ENCODE measurements around the gene ARID1A. TPM values are rescaled to one million over a fixed set of nuclear protein-coding genes. Genes with fewer than 3 reads are reported as not detected.
"Not testable (repeated sequence)": the region's sequence is repeated elsewhere in the genome, so short reads cannot be mapped to it uniquely, and the experiment has no call there.

Gene ARID1A
- total RNA-seq, 4 donors from 2014 or later = 16.7 to 119 (median 41.2) TPM

- DNase-seq = no peak
- H3K27ac ChIP-seq = no peak overlapping the region
- intact Hi-C loops (cut with DNase I; ENCODE audit: low total_unique reads) = no loop called here
- no peaks in the 10 kb centered on the region for H3K27me3 ChIP-seq
- no peaks in the 10 kb centered on the region for H3K9me3 ChIP-seq
- peaks cover 0 to 4% of the 10 kb centered on the region in 2 donors for H3K4me1 ChIP-seq
- no peak overlapping the region for H3K4me3 ChIP-seq
- H3K36me3 ChIP-seq = no peaks in the 10 kb centered on the region
- TF ChIP-seq CTCF (IDR thresholded peaks at IDR 0.05) = no peak
- TF ChIP-seq POLR2A (IDR thresholded peaks at IDR 0.05) = no peak
These were observed 98.6 kb downstream of the ARID1A start for GRCh38 chr1:26794391-26794790.

GRCh38 chr1:26797627-26798026 lies 101.8 kb downstream of the ARID1A start:
- peaks cover 0 to 4% of the 10 kb centered on the region in 2 donors for H3K4me1 ChIP-seq
- H3K36me3 ChIP-seq = no peaks in the 10 kb centered on the region
- intact Hi-C loops (cut with DNase I; ENCODE audit: low total_unique reads) = no loop called here
- H3K9me3 ChIP-seq = no peaks in the 10 kb centered on the region
- H3K4me3 ChIP-seq = no peak overlapping the region
- H3K27ac ChIP-seq = no peak overlapping the region
- TF ChIP-seq POLR2A (IDR thresholded peaks at IDR 0.05) = no peak
- no peak for TF ChIP-seq CTCF (IDR thresholded peaks at IDR 0.05)
- no peaks in the 10 kb centered on the region for H3K27me3 ChIP-seq
- DNase-seq = no peak

GRCh38 chr1:26799479-26800142 lies 103.8 kb downstream of the ARID1A start:
- peak; percentile 58 to 71 for DNase-seq
- H3K36me3 ChIP-seq = no peaks in the 10 kb centered on the region
- no peak for TF ChIP-seq CTCF (IDR thresholded peaks at IDR 0.05)
- TF ChIP-seq POLR2A (IDR thresholded peaks at IDR 0.05) = no peak

GRCh38 chr1:26803932-26804331 lies 108.1 kb downstream of the ARID1A start:
- intact Hi-C loops (cut with DNase I; ENCODE audit: low total_unique reads); DNase-seq; H3K36me3 ChIP-seq: not testable (repeated sequence)

More at GRCh38 chr1:26799479-26800142, 103.8 kb downstream of the ARID1A start:
- H3K4me3 ChIP-seq = no peak overlapping the region
- no peaks in the 10 kb centered on the region for H3K9me3 ChIP-seq
- peak overlapping the region; percentile 63 to 84 for H3K27ac ChIP-seq
- H3K27me3 ChIP-seq = no peaks in the 10 kb centered on the region
- H3K4me1 ChIP-seq = peaks cover 0 to 4% of the 10 kb centered on the region in 2 donors
- intact Hi-C loops (cut with DNase I; ENCODE audit: low total_unique reads) = no loop called here

GRCh38 chr1:26810105-26810504 lies 114.3 kb downstream of the ARID1A start:
- not testable (repeated sequence) for H3K4me3 ChIP-seq, H3K4me1 ChIP-seq, H3K36me3 ChIP-seq, H3K9me3 ChIP-seq, H3K27ac ChIP-seq, H3K27me3 ChIP-seq
- intact Hi-C loops (cut with DNase I; ENCODE audit: low total_unique reads) = loop anchor here (10.0 kb wide), 1 partner anchor 65 kb away; no protein-coding TSS in a partner anchor
- DNase-seq = peak; percentile 57 to 70
- peak; percentile 48 to 75 (median 68) for TF ChIP-seq CTCF (IDR thresholded peaks at IDR 0.05)

More at GRCh38 chr1:26803932-26804331, 108.1 kb downstream of the ARID1A start:
- not testable (repeated sequence) for H3K27ac ChIP-seq, H3K27me3 ChIP-seq, H3K4me1 ChIP-seq, H3K4me3 ChIP-seq, H3K9me3 ChIP-seq

Data from uterus (tissue), 4 donors.